Activated CD4-positive, alpha-beta T cell treated with anti-CD3 and anti-CD28 coated beads, Interleukin-2, amount 50 U/mL, for 24 hours (primary cell): ENCODE measurements around the gene SH3BGR.
"Not testable (repeated sequence)": the region's sequence is repeated elsewhere in the genome, so short reads cannot be mapped to it uniquely, and the experiment has no call there.

Experiments used
- DNase-seq, 2 donors: peaks; one replicate each; pipeline ENCODE4 v3.0.0-alpha.2; 2020; ENCODE audit warnings: low read depth in 1 of 2, low spot score in 1 of 2

The SH3BGR gene

DNA sequence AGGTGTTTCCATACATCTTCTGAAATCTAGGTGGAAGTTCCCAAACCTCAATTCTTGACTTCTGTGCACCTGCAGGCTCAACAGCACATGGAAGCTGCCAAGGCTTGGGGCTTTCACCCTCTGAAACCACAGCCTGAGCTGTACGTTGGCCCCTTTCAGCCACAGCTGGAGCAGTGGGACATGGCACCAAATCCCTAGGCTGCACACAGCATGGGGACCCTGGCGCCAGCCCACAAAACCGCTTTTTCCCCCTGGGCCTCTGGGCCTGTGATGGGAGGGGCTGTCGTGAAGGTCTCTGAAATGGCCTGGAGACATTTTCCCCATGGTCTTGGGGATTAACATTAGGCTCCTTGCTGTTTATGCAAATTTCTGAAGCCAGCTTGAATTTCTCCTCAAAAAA is 88.6 kb downstream of the SH3BGR start:
- not testable (repeated sequence) for DNase-seq

DNA sequence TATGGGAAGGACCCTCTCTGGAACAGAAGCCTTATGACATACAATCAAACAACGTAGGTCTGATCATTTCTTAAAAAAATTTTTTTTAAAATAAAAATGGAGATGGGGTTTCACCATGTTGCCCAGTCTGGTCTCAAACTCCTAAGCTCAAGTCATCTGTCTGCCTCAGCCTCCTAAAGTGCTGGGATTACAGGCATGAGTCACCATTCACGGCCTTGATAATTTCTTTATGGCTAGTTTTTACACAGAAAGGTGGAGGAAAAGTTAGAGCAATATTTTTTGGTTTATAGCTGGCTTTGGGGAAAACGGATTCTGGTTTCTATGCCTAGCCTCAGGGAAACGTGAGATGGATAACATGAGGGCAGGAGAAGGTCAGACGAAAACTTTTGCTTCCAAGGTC is 91.0 kb downstream of the SH3BGR start:
- no peak for DNase-seq

DNA sequence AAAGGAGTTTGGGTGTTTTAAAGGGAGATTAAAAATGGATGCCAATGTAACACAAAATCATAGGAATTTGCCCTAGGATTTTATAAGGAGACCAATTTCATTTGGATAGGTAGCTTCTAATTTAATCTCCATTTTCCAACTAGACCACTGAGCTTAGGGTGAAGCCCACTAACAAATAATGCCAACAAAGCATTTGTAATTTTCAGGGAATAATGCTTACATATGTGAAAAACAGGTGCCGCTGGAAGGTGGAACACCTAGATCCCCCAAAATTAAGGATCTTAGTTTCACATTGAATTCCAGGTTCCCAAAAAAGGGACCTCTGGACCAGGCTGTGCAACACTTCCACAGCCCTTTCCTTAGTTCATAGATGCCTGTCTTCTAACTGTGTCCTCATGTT is 94.8 kb downstream of the SH3BGR start:
- DNase-seq, result no peak

DNA sequence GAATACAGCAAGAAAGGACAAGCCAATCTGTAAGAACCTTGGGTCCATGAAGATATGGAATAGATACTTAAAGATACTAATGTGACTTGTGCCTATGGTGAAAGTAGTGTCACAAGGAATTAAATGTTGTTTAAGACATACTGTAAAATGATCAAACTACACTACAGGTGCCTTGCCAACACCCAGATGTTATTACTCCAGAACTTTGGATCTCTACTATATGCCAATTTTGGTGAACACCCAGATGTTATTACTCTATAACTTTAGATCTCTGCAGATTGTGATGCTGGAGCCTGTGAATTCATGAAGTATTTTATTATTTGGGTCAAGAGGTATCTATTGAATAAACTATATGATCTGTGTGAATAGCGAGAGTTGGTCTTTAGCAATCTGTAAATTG is 101.1 kb downstream of the SH3BGR start:
- DNase-seq, result no peak

DNA sequence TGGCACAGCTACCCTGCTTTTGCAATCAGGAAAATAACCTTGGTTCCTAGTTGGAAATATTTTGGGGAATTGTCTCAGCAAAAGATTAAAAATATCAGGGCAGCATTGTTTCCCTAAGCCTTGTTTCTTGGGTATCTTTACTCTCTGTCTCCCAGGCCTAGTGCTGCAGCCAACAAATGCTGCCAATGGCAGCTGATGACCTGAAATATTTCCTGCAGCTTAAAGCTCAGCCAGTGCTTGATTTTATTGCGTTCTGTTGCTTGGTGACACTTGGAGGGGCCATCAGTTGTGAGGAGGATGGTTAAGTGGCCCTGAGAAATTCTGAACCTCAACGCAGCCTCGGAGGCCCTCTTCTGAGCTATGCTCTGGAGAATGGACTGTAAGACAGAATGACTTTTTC is 101.6 kb downstream of the SH3BGR start:
- DNase-seq, result no peak

DNA sequence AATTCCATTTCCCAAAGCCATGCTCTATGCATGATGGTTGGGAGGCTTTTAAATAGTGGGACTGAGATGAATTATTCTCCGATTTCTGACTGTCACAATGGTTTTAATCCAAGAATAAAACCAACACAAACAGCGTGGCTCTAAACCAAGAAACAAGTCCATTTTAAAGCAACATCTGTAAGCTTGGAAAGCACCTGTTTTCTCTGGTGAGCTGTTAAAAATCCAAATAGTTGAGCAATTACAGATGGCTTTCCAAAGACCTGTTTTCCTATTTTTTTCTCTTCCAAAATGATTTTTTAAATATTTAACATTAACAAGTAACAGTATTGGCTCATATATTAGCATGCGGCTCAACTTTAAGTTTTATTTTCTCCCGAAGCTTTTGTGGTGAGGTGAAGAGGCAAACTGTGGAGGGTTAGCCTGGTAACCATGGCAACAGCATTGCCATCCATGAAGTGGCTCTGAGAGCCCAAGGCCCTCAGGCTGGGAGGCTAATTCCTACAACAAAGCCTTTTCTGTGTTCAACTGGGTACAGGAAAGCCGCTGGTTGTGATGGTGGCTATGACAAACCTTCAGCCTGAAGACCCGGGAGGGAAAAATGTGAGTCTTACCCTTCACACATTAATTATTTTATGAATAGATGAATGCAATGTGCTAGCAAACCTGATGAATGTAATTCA is 104.3 kb downstream of the SH3BGR start:
- DNase-seq, result no peak

DNA sequence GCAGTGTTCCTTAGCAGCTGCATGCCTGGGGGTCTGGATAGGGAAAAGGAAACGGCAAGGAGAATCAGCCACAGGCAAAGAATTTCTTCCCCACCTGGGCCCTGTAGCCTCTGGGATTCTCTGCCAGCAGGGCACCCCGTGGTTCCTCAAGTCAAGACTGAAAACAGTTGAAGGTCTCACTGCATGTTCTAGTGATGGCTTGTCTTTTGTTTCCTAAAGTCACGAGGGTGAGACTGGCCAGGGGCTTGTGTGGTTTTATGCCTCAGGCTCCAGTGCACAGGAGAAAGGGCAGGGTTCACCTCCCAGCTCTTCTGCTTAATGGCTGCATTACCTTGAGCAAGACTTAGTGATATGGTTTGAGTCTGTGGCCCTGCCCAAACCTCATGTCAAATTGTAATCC is 107.7 kb downstream of the SH3BGR start:
- DNase-seq, result no peak

DNA sequence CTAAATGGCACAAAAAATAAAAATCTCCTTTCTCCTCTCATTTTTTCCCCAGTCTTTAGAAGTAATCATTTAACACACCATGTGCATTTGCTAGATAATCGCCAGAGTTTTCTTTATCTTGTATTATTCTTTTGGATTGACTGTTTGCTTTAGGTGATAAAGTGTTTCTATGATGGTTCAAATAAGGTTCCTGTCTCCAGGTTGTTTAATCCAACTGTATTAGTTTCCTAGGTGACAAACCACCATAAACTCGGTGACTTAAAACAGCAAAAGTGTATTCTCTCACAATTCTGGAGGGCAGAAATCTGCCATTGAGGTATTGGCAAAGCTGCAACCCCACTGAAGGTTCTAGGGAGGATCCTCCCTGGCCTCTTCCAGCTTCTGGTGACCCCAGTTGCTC is 109.4 kb downstream of the SH3BGR start:
- DNase-seq, result no peak

DNA sequence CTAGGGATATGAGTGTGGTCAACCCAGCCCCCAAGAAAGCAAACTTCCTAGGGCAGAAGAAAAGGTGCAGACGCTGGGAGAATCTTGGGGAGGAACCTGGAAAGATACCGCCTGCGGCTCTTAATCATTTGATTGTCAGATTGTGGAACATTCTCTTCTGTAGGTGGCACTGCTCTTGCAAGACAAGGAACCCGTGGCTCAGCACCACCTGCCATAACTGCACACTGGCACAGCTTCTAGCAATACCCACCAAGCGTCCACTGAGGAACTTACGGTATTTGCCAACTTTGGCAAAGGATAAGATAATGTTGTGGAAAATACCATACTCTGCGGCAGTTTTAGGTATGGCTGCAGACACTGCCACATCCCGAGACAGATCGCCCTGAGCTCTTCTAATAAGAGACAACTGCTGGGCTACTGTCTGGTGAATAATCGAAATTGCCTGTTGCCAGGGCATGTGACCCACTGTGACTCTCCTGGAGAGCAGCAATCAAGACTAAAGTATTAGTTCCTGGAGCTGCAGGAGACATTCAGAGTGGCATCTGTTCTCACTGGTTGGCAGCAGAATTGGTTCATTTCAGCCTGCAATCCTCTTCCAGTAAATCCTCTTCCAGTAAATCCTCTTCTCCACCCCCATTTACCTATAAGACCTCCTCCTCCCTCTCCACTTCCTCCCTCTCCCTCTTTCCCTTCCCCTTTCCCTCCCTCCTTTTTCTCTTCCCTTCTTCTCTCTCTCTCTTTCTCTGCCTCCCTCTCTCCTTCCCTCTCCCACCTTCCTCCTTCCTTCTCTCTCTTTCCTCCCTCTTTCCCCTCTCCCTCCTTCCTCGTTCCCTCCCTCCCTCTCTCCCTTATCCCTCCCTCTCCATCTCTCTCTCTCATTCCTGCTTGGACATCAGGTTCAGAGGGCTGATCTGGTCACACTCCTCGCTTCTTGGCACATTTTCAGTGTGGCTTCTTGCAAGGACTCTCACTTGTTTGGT is 111.3 kb downstream of the SH3BGR start:
- DNase-seq, result no peak

DNA sequence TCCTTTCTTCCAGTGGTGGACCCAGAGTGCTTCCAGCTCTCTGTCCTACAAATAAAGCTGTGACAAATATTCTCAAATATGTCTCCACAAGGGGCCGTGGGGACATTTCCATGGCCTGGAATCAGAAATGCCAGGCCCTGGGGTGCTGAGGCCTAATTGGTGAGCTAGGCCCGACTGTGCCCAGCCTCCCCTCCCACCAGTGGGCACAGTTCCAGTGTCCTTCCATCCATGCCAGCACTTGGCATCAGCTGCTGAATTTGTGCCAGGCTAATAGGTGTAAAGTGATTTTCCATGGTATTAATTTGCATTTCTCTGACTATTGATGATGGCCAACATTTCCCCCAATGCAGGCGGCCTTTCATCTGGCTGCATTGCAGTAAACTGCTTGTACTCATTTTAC is 112.4 kb downstream of the SH3BGR start:
- no peak for DNase-seq
